Endodermal cell (in vitro differentiated cells): ENCODE data around the gene DMGDH. TPM values are rescaled to one million over a fixed set of nuclear protein-coding genes. Genes with fewer than 3 reads are reported as not detected.

Experiments
- DNase-seq: peaks from one replicate; pipeline ENCODE4 v3.0.0-alpha.2; 2017
- H3K27ac ChIP-seq: 2 replicates; pipeline ENCODE4 v1.5.1; 2013; ENCODE audit warnings: mild to moderate bottlenecking, low read depth, low read length, moderate library complexity
- H3K27me3 ChIP-seq: 2 replicates; pipeline ENCODE4 v1.6.1; 2013; ENCODE audit warnings: mild to moderate bottlenecking, low read length, moderate library complexity; ENCODE audit not compliant: insufficient read depth, control insufficient read depth, poor library complexity, severe bottlenecking
- H3K36me3 ChIP-seq: 2 replicates; pipeline ENCODE4 v1.7.0; 2013; ENCODE audit warnings: mild to moderate bottlenecking, low read length, moderate library complexity; ENCODE audit not compliant: control insufficient read depth, insufficient read depth
- H3K4me1 ChIP-seq: one replicate; pipeline ENCODE4 v1.7.0; 2013; ENCODE audit warnings: low read length; ENCODE audit not compliant: control insufficient read depth, insufficient read depth
- H3K4me3 ChIP-seq: 2 replicates; pipeline ENCODE4 v1.5.1; 2013; ENCODE audit warnings: mild to moderate bottlenecking, low read length, moderate library complexity
- H3K9ac ChIP-seq: 2 replicates; pipeline ENCODE4 v1.6.1; 2013; ENCODE audit warnings: mild to moderate bottlenecking, low read length, moderate library complexity; ENCODE audit not compliant: poor library complexity, severe bottlenecking; ENCODE audit errors: extremely low read depth
- H3K9me3 ChIP-seq: 2 replicates; pipeline ENCODE4 v1.6.1; 2013; ENCODE audit warnings: mild to moderate bottlenecking, low read length, moderate library complexity; ENCODE audit not compliant: control insufficient read depth
- H3K27ac Mint-ChIP-seq: 2 replicates; pipeline ENCODE4 v1.8.0; 2020; ENCODE audit warnings: mixed read lengths
- H3K27me3 Mint-ChIP-seq: 2 replicates; pipeline ENCODE4 v1.8.0; 2021; ENCODE audit warnings: mild to moderate bottlenecking, mixed read lengths; ENCODE audit not compliant: insufficient read depth
- H3K36me3 Mint-ChIP-seq: 2 replicates; pipeline ENCODE4 v1.8.0; 2020; ENCODE audit warnings: low read depth, mixed read lengths
- H3K4me1 Mint-ChIP-seq: 2 replicates; pipeline ENCODE4 v1.8.0; 2020; ENCODE audit warnings: mixed read lengths
- H3K4me3 Mint-ChIP-seq: 2 replicates; pipeline ENCODE4 v1.8.0; 2020; ENCODE audit warnings: mild to moderate bottlenecking, moderate library complexity, mixed read lengths
- H3K9me3 Mint-ChIP-seq: 2 replicates; pipeline ENCODE4 v1.8.0; 2020; ENCODE audit warnings: mild to moderate bottlenecking, mixed read lengths
- CTCF ChIP-seq: fragments of 200-600 bp; sonication (generic); conservative IDR thresholded peaks from 2 replicates; pipeline ENCODE4 v1.5.0; 2021; ENCODE audit warnings: antibody characterized with exemption, mild to moderate bottlenecking
- WGBS, 2 experiments: methylation state at CpG; one replicate each; pipeline versions ENCODE4 v1.1.5 to v1.1.7; 2013; ENCODE audit warnings: missing lambda C conversion rate in 2 of 2, mixed read lengths in 1 of 2; ENCODE audit not compliant: insufficient coverage in 1 of 2, insufficient read length in 1 of 2; 5-methylcytosine and 5-hydroxymethylcytosine counted together
- total RNA-seq, 2 donors: library from RNA; stranded (reverse); fragmentation: NEBNext Ultra II Directional in 1 of 2; extraction: Animal tissue kit (Norgen Biotek cat#: 25700) in 1 of 2; gene quantifications; 2 replicates in 1 of 2; 3 replicates in 1 of 2; pipeline ENCODE4 v1.2.1, GENCODE V29; 2021

DMGDH gene
- total RNA-seq, 2 donors from 2014 or later = 0.73 to 4.7 TPM

DNA sequence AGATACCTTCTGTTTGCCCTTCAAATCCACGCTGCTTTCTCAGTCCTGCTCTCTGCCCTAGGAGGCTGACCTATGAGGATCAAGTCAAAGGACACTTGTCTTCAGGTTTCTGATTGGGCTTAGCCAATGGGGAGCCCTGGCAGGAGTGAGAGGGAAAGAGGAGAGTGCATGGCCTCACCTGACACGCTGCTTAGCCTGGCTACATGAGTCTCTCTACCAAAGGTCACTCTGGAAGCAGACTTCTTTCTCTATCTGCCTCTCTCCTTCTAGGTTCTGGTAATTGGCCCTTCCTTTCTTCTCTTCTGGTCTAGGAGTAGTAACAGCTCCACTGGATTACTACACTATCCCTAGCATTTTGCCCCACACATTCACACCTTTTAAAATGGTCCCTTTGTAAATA is 97.5 kb downstream of the DMGDH start:
- Histone ChIP-seq H3K27ac (no peak overlapping the region), H3K9ac (no peak overlapping the region), H3K4me3 (no peak overlapping the region), H3K4me1 (peaks cover 11% of the 10 kb centered on the region), H3K36me3 (no peaks in the 10 kb centered on the region), H3K9me3 (no peaks in the 10 kb centered on the region), H3K27me3 (no peaks in the 10 kb centered on the region)
- no peak for TF ChIP-seq CTCF
- DNase-seq = peak; percentile 56
- Mint-ChIP-seq H3K9me3 (no peaks in the 10 kb centered on the region), H3K4me3 (no peak overlapping the region), H3K27me3 (no peaks in the 10 kb centered on the region), H3K36me3 (peaks cover 14% of the 10 kb centered on the region), H3K4me1 (peaks cover 36% of the 10 kb centered on the region), H3K27ac (no peak overlapping the region)
- WGBS, 2 experiments = 58% methylated on average over 2 of the region's 2 CpGs; no CpG with 5 or more reads in 1 of the 2 experiments

DNA sequence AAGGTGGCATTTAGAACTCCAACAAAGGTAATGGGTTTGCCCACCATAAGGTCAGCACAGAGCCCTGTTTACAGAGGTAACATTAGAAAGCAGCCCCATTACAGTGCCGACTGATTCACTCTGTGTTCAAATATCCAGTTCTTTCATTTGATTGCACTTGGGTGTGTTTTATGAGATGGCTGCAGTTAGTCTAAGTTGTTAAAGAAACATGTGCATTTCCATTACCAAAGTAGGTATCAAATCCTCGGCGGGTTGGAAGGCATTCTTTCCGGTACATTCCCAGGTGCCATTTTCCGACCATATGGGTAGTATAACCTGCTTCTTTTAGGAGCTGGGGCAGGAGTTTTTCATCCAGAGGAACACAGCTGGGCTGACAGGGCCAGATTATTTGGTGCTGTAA is 100.7 kb downstream of the DMGDH start:
- TF ChIP-seq CTCF = no peak
- Histone ChIP-seq H3K36me3 (peaks cover 5% of the 10 kb centered on the region), H3K27ac (no peak overlapping the region), H3K9me3 (no peaks in the 10 kb centered on the region), H3K4me3 (no peak overlapping the region), H3K9ac (no peak overlapping the region), H3K4me1 (peaks cover 4% of the 10 kb centered on the region), H3K27me3 (no peaks in the 10 kb centered on the region)
- Mint-ChIP-seq H3K27ac (no peak overlapping the region), H3K4me1 (peaks cover 30% of the 10 kb centered on the region), H3K4me3 (no peak overlapping the region), H3K27me3 (no peaks in the 10 kb centered on the region), H3K36me3 (peaks cover 17% of the 10 kb centered on the region), H3K9me3 (no peaks in the 10 kb centered on the region)
- DNase-seq = no peak
- 96 to 100% methylated on average over 3 to 5 of the region's 5 CpGs for WGBS, 2 experiments

DNA sequence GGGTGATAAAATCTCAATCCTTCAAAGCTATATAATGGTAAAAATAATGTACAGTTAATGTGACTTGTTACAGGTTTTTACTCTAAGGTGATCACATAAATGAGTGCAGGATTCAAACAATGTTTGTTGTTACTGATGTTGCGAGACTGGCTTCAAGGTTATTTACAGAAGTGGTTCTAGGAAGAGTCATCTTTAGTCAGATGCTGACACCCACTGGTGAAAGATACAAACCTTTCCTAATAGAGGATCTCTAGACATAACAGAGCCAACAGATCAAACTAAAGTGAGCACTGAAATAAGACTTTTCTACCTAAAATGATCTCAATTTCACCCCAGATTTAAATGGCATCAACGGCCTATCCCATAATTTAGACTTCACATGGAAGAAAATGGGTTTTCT is 104.6 kb downstream of the DMGDH start:
- H3K27me3 Mint-ChIP-seq = no peaks in the 10 kb centered on the region
- 82 to 100% methylated on average over 1 to 2 of the region's 2 CpGs for WGBS, 2 experiments
- no peaks in the 10 kb centered on the region for H3K27me3 ChIP-seq
- H3K4me1 ChIP-seq = peaks cover 4% of the 10 kb centered on the region
- no peak overlapping the region for H3K9ac ChIP-seq
- H3K27ac Mint-ChIP-seq = no peak overlapping the region
- DNase-seq = no peak
- no peaks in the 10 kb centered on the region for H3K9me3 Mint-ChIP-seq
- H3K4me3 Mint-ChIP-seq = no peak overlapping the region
- H3K9me3 ChIP-seq = no peaks in the 10 kb centered on the region
- peaks cover 23% of the 10 kb centered on the region for H3K36me3 ChIP-seq
- H3K36me3 Mint-ChIP-seq = peaks cover 29% of the 10 kb centered on the region
- TF ChIP-seq CTCF = peak; percentile 83
- H3K4me1 Mint-ChIP-seq = peaks cover 10% of the 10 kb centered on the region
- H3K4me3 ChIP-seq = no peak overlapping the region
- no peak overlapping the region for H3K27ac ChIP-seq
